H1 (cell line): Measurements from ENCODE around the gene CHMP1B. TPM values are rescaled to one million over a fixed set of nuclear protein-coding genes. Genes with fewer than 3 reads are reported as not detected.

Experiments used
- CTCF ChIA-PET: fragments of 300-600 bp; sonication (Branson Sonifier 250); formaldehyde crosslinking; loops from one replicate; lab custom pipeline; 2021; ENCODE audit not compliant: partially characterized antibody; lab: Charles Lee
- POLR2A ChIA-PET: fragments of 300-600 bp; sonication (Branson Sonifier 250); formaldehyde crosslinking; loops from one replicate; lab custom pipeline; 2021; ENCODE audit warnings: inconsistent platforms; ENCODE audit not compliant: partially characterized antibody; lab: Charles Lee
- DNase-seq, 2 experiments: peaks; one replicate each; pipeline versions ENCODE4 v3.0.0 to v3.0.0-alpha.2; 2010 to 2022; ENCODE audit warnings: low spot score in 2 of 2, low read depth in 1 of 2, mixed read lengths in 1 of 2
- FAIRE-seq: peaks from 2 replicates; lab custom pipeline; 2011; peaks lifted over from hg19 to GRCh38; lab: Jason Lieb, UNC
- H2AFZ ChIP-seq: 2 replicates; pipeline ENCODE4 v1.8.1; 2012; ENCODE audit warnings: low read length, inconsistent platforms
- H2AK5ac ChIP-seq: 2 replicates; pipeline ENCODE4 v1.6.1; 2013; ENCODE audit warnings: low read depth, low read length
- H2BK120ac ChIP-seq: replicated peaks from 2 replicates; pipeline ENCODE3; 2013; ENCODE audit warnings: low read depth, low read length, inconsistent platforms
- H2BK12ac ChIP-seq: 2 replicates; pipeline ENCODE4 v1.6.1; 2013; ENCODE audit warnings: low read depth, low read length
- H2BK15ac ChIP-seq: 2 replicates; pipeline ENCODE4 v1.6.1; 2013; ENCODE audit warnings: low read length
- H2BK20ac ChIP-seq: 2 replicates; pipeline ENCODE4 v1.6.1; 2013; ENCODE audit warnings: low read length
- H2BK5ac ChIP-seq: 2 replicates; pipeline ENCODE4 v1.6.1; 2013; ENCODE audit warnings: low read depth, low read length
- H3K14ac ChIP-seq: 2 replicates; pipeline ENCODE4 v1.6.1; 2013; ENCODE audit warnings: inconsistent platforms; ENCODE audit not compliant: insufficient read length
- H3K18ac ChIP-seq: 2 replicates; pipeline ENCODE4 v1.6.1; 2013; ENCODE audit warnings: low read length; ENCODE audit errors: extremely low read depth
- H3K23ac ChIP-seq: 2 replicates; pipeline ENCODE4 v1.6.1; 2013; ENCODE audit warnings: inconsistent platforms; ENCODE audit not compliant: insufficient read length
- H3K23me2 ChIP-seq: 2 replicates; pipeline ENCODE4 v1.6.1; 2013; ENCODE audit warnings: low read depth, low read length
- H3K27ac ChIP-seq: 2 replicates; pipeline ENCODE4 v1.6.1; 2011; ENCODE audit warnings: low read depth, low read length, inconsistent platforms
- H3K27me3 ChIP-seq, 4 experiments: replicated peaks in 1 of 4; 1 replicate in 1 of 4; 2 replicates in 3 of 4; pipeline versions ENCODE4 v1.6.1 to v1.8.1; 2011 to 2013; ENCODE audit warnings: low read length in 3 of 4, mild to moderate bottlenecking in 3 of 4, inconsistent platforms in 2 of 4, mixed read lengths in 2 of 4, moderate library complexity in 1 of 4; ENCODE audit not compliant: control insufficient read depth in 3 of 4, insufficient read depth in 3 of 4; ENCODE audit errors: extremely low read depth in 1 of 4
- H3K36me3 ChIP-seq, 4 experiments: 2 replicates each; pipeline versions ENCODE4 v1.6.1 to v1.8.1; 2011 to 2013; ENCODE audit warnings: mild to moderate bottlenecking in 4 of 4, low read length in 3 of 4, moderate library complexity in 2 of 4, control low read depth in 1 of 4, inconsistent platforms in 1 of 4; ENCODE audit not compliant: insufficient read depth in 4 of 4, control insufficient read depth in 2 of 4
- H3K4ac ChIP-seq: replicated peaks from 2 replicates; pipeline ENCODE3; 2013; ENCODE audit warnings: low read length, low read depth, mixed read lengths, inconsistent platforms; ENCODE audit not compliant: insufficient read length
- H3K4me1 ChIP-seq, 4 experiments: replicated peaks in 1 of 4; 1 replicate in 1 of 4; 2 replicates in 3 of 4; pipeline versions ENCODE4 v1.6.1 to v1.8.1; 2011 to 2013; ENCODE audit warnings: low read length in 3 of 4, inconsistent platforms in 2 of 4, mixed read lengths in 1 of 4; ENCODE audit not compliant: insufficient read depth in 4 of 4, control insufficient read depth in 3 of 4
- H3K4me2 ChIP-seq, 2 experiments: 2 replicates each; pipeline versions ENCODE4 v1.6.1 to v1.8.1; 2011 to 2013; ENCODE audit warnings: low read depth in 2 of 2, low read length in 2 of 2, control low read depth in 1 of 2, inconsistent platforms in 1 of 2, mild to moderate bottlenecking in 1 of 2; ENCODE audit not compliant: insufficient read depth in 1 of 2
- H3K4me3 ChIP-seq, 4 experiments: fragments of 200-600, 300-600 bp in 1 of 4; sonication (generic), shearing (Covaris generic), sonication (Bioruptor Twin) in 1 of 4; 2 replicates each; pipeline versions ENCODE4 v1.5.1 to v1.8.1; 2011 to 2016; ENCODE audit warnings: low read length in 4 of 4, low read depth in 3 of 4, control low read depth in 2 of 4, inconsistent platforms in 2 of 4, mild to moderate bottlenecking in 2 of 4, mixed read lengths in 1 of 4, moderate library complexity in 1 of 4; ENCODE audit not compliant: insufficient read depth in 2 of 4; ENCODE audit errors: extremely low read depth in 1 of 4
- H3K56ac ChIP-seq: replicated peaks from 2 replicates; pipeline ENCODE3; 2013; ENCODE audit warnings: low read depth, mild to moderate bottlenecking, mixed read lengths, low read length, inconsistent platforms; ENCODE audit not compliant: insufficient read length
- H3K79me1 ChIP-seq: 2 replicates; pipeline ENCODE4 v1.6.1; 2013; ENCODE audit warnings: low read depth, low read length, control low read depth
- H3K79me2 ChIP-seq, 2 experiments: 2 replicates each; pipeline versions ENCODE4 v1.6.1 to v1.8.1; 2012 to 2013; ENCODE audit warnings: low read length in 2 of 2, mild to moderate bottlenecking in 2 of 2, inconsistent platforms in 1 of 2; ENCODE audit not compliant: insufficient read depth in 2 of 2, control insufficient read depth in 1 of 2
- H3K9ac ChIP-seq, 4 experiments: replicated peaks in 1 of 4; 1 replicate in 1 of 4; 2 replicates in 3 of 4; pipeline versions ENCODE4 v1.6.1 to v1.8.1; 2011 to 2013; ENCODE audit warnings: low read depth in 3 of 4, low read length in 3 of 4, control low read depth in 2 of 4, mild to moderate bottlenecking in 2 of 4, moderate library complexity in 2 of 4, inconsistent platforms in 1 of 4; ENCODE audit errors: extremely low read depth in 1 of 4
- H3K9me3 ChIP-seq, 2 experiments: 2 replicates each; pipeline versions ENCODE4 v1.6.1 to v1.8.1; 2012 to 2013; ENCODE audit warnings: mild to moderate bottlenecking in 2 of 2, moderate library complexity in 2 of 2, control low read depth in 1 of 2, inconsistent platforms in 1 of 2, low read depth in 1 of 2, low read length in 1 of 2, mixed read lengths in 1 of 2; ENCODE audit not compliant: insufficient read depth in 2 of 2
- H4K20me1 ChIP-seq, 2 experiments: replicated peaks in 1 of 2; 2 replicates each; pipeline versions ENCODE3 to v1.8.1; 2011 to 2013; ENCODE audit warnings: inconsistent platforms in 2 of 2, low read length in 2 of 2, mild to moderate bottlenecking in 1 of 2; ENCODE audit not compliant: insufficient read depth in 2 of 2, control insufficient read depth in 1 of 2
- H4K5ac ChIP-seq: 2 replicates; pipeline ENCODE4 v1.6.1; 2013; ENCODE audit warnings: low read length, low read depth, mixed read lengths, inconsistent platforms; ENCODE audit not compliant: insufficient read length
- H4K8ac ChIP-seq: 2 replicates; pipeline ENCODE4 v1.8.0; 2013; ENCODE audit warnings: mild to moderate bottlenecking, moderate library complexity, low read length, inconsistent platforms; ENCODE audit not compliant: insufficient read depth; ENCODE audit errors: extremely low read depth
- H4K91ac ChIP-seq: replicated peaks from 2 replicates; pipeline ENCODE3; 2013; ENCODE audit warnings: low read length, mixed read lengths, inconsistent platforms; ENCODE audit not compliant: insufficient read length
- BRCA1 ChIP-seq: IDR thresholded peaks from 2 replicates; pipeline ENCODE4 v1.6.1; 2012; ENCODE audit warnings: low read depth, low read length, improper control_type of control experiment
- CBX5 ChIP-seq: fragments of 300-800, 300-1000 bp; sonication (generic); IDR thresholded peaks from 2 replicates; pipeline ENCODE4 v1.7.1; 2016; ENCODE audit warnings: antibody characterized with exemption, low read length, low read depth
- CREB1 ChIP-seq: IDR thresholded peaks from 2 replicates; pipeline ENCODE4 v1.6.1; 2012; ENCODE audit warnings: inconsistent platforms
- GABPA ChIP-seq: IDR thresholded peaks from 2 replicates; pipeline ENCODE4 v1.6.1; 2011; ENCODE audit warnings: mild to moderate bottlenecking, low read length, moderate library complexity, borderline replicate concordance; ENCODE audit not compliant: insufficient read depth
- JUN ChIP-seq: IDR thresholded peaks from 2 replicates; pipeline ENCODE4 v1.6.1; 2011; ENCODE audit warnings: low read depth, mild to moderate bottlenecking, improper control_type of control experiment, low read length
- KDM5A ChIP-seq: fragments of 200-600 bp; IDR thresholded peaks from 2 replicates; pipeline ENCODE4 v1.7.1; 2012; ENCODE audit warnings: mild to moderate bottlenecking, low read length, inconsistent platforms, mixed read lengths
- NANOG ChIP-seq: IDR thresholded peaks from 2 replicates; pipeline ENCODE4 v1.6.1; 2011; ENCODE audit warnings: low read length, low read depth, mild to moderate bottlenecking, inconsistent platforms; ENCODE audit not compliant: insufficient read depth, poor library complexity, severe bottlenecking
- NRF1 ChIP-seq: IDR thresholded peaks from 2 replicates; pipeline ENCODE4 v1.6.1; 2011; ENCODE audit warnings: mild to moderate bottlenecking, low read depth, low read length, improper control_type of control experiment
- RFX5 ChIP-seq: IDR thresholded peaks from 2 replicates; pipeline ENCODE4 v1.6.1; 2011; ENCODE audit warnings: low read depth, low read length, improper control_type of control experiment, borderline replicate concordance
- RXRA ChIP-seq: IDR thresholded peaks from 2 replicates; pipeline ENCODE4 v1.6.1; 2011; ENCODE audit warnings: low read depth, mild to moderate bottlenecking, low read length, moderate library complexity; ENCODE audit not compliant: insufficient read depth
- SP2 ChIP-seq: IDR thresholded peaks from 2 replicates; pipeline ENCODE4 v1.6.1; 2012; ENCODE audit warnings: mild to moderate bottlenecking, low read length, inconsistent platforms
- TAF7 ChIP-seq: optimal IDR thresholded peaks from 2 replicates; pipeline ENCODE3; 2011; ENCODE audit warnings: low read depth, mild to moderate bottlenecking, inconsistent platforms, low read length, moderate library complexity, borderline replicate concordance
- TEAD4 ChIP-seq: IDR thresholded peaks from 2 replicates; pipeline ENCODE4 v1.6.1; 2012; ENCODE audit warnings: low read depth, low read length, inconsistent platforms, mixed read lengths
- ZNF274 ChIP-seq: IDR thresholded peaks from 2 replicates; pipeline ENCODE4 v1.7.0; 2012; ENCODE audit warnings: low read length, borderline replicate concordance; ENCODE audit errors: extremely low read depth
- WGBS, 2 experiments: shearing (Covaris generic) in 1 of 2; methylation state at CpG; one replicate each; pipeline versions ENCODE4 v1.1.6 to v1.1.7; 2013 to 2015; ENCODE audit warnings: low lambda C conversion rate in 2 of 2, mixed read lengths in 2 of 2, inconsistent platforms in 1 of 2, low coverage in 1 of 2, missing lambda C conversion rate in 1 of 2; ENCODE audit not compliant: insufficient replicate concordance in 2 of 2, insufficient coverage in 1 of 2, insufficient read length in 1 of 2; ENCODE audit errors: extremely low coverage in 1 of 2, missing lambda C conversion rate in 1 of 2; 5-methylcytosine and 5-hydroxymethylcytosine counted together
- polyA plus RNA-seq, 7 experiments: library from polyadenylated mRNA; depleted of rRNA in 3 of 7; stranded (reverse) in 5 of 7; unstranded in 2 of 7; fragments of >200 nt in 5 of 7; fragments of 200-250 nt in 2 of 7; gene quantifications; 1 replicate in 5 of 7; 2 replicates in 1 of 7; 4 replicates in 1 of 7; pipeline versions ENCODE4 v1.2.1 to v1.2.3, GENCODE V29; 2011 to 2013; ENCODE audit warnings: missing spikeins in 2 of 7, mixed read lengths in 2 of 7
- total RNA-seq: library from RNA; stranded (reverse); fragmentation: NEBNext Ultra II Directional; extraction: Animal tissue kit (Norgen Biotek cat#: 25700); gene quantifications from 2 replicates; pipeline ENCODE4 v1.2.1, GENCODE V29; 2021

CHMP1B gene
- total and polyA plus RNA-seq, 2 of the 8 experiments (the other 6 are each of a cell fraction or from before 2014, with no cell fraction given), result 30.5 to 43.2 TPM

DNA sequence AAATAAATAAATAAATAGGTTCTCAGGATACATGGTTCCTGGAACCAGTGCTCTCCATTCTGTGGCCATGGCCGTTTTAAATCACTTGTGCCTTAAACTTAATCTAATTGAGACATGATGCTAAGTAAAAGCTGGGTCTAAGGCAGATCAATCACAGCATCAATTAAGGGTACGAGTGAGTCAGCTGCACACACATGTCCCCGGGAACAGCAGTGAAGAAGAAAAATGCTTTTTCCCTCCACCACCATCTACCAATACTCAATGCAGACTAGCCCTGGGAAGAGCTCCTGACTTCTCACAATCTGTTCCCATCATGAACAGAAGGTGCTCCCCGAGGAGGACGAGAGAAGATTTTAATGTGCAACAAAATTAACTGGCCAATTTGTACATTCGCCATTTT is 6.8 kb upstream of the CHMP1B start:
- no peaks in the 10 kb centered on the region for H3K36me3 ChIP-seq
- no peak overlapping the region for H4K8ac ChIP-seq
- ChIA-PET CTCF (interaction anchor here (0.7 to 1.2 kb wide), 2 partner anchors 8 to 15 kb away, joined by 3 read pairs; no protein-coding TSS in a partner anchor), POLR2A (interaction anchor here (0.9 to 1.6 kb wide), 2 partner anchors 31 to 136 kb away, joined by 3 to 4 read pairs; no protein-coding TSS in a partner anchor)
- H3K56ac ChIP-seq, result no peak overlapping the region
- no peak overlapping the region for H3K23ac ChIP-seq
- no peak for FAIRE-seq
- no peak overlapping the region for H3K18ac ChIP-seq
- no peak overlapping the region for H3K4me2 ChIP-seq
- H3K27ac ChIP-seq, result no peak overlapping the region
- H2BK5ac ChIP-seq, result no peak overlapping the region
- H3K4me3 ChIP-seq, result no peak overlapping the region
- no peak overlapping the region for H3K4ac ChIP-seq
- no peaks in the 10 kb centered on the region for H4K20me1 ChIP-seq
- DNase-seq, result no peak
- no peaks in the 10 kb centered on the region for H3K9me3 ChIP-seq
- no peak overlapping the region for H2BK15ac ChIP-seq
- H2BK20ac ChIP-seq, result no peak overlapping the region
- no peak overlapping the region for H2AK5ac ChIP-seq
- H2BK12ac ChIP-seq, result no peak overlapping the region
- no peaks in the 10 kb centered on the region for H3K27me3 ChIP-seq
- H3K79me2 ChIP-seq, result no peaks in the 10 kb centered on the region
- no peak overlapping the region for H3K9ac ChIP-seq
- 95% methylated on average over 6 of the region's 6 CpGs; no CpG with 5 or more reads in 1 of the 2 experiments for WGBS, 2 experiments
- H3K14ac ChIP-seq, result no peak overlapping the region
- no peaks in the 10 kb centered on the region; a peak in 1 of 7 replicates for H3K4me1 ChIP-seq
- no peak overlapping the region for H4K91ac ChIP-seq
- no peaks in the 10 kb centered on the region; the same call in 1 of the 2 replicates for H3K79me1 ChIP-seq
- no peak overlapping the region for H2BK120ac ChIP-seq
- no peak overlapping the region for H4K5ac ChIP-seq
- H2AFZ ChIP-seq, result no peak overlapping the region
- no peaks in the 10 kb centered on the region for H3K23me2 ChIP-seq
- TF ChIP-seq SP2, result no peak
- TF ChIP-seq RXRA, result no peak
- no peak for TF ChIP-seq BRCA1
- no peak for TF ChIP-seq NRF1
- TF ChIP-seq NANOG, result no peak
- TF ChIP-seq RFX5, result no peak
- no peak for TF ChIP-seq GABPA
- no peak for TF ChIP-seq TAF7
- TF ChIP-seq JUN, result no peak
- TF ChIP-seq ZNF274, result no peak
- TF ChIP-seq TEAD4, result no peak
- no peak for TF ChIP-seq CREB1
- TF ChIP-seq KDM5A, result no peak
- no peak for TF ChIP-seq CBX5
